Measurements from ENCODE around the gene IRX6.

GRCh38 chr16:55302635-55303034 is 21.4 kb upstream of the IRX6 start:
- TF ChIP-seq CTCF (IDR thresholded peaks at IDR 0.05): no peak
- no peak for TF ChIP-seq EZH2 (IDR thresholded peaks at IDR 0.05)
- TF ChIP-seq EZH2phosphoT487 (IDR thresholded peaks at IDR 0.05): no peak
